HEK293 (cell line): Measurements from ENCODE around the gene TCF7L2.

Experiments
- KLF10 ChIP-seq: fragments of 450-650 bp; IDR thresholded peaks from 2 replicates; pipeline ENCODE4 v1.5.1; 2018; ENCODE audit warnings: missing biosample characterization, mild to moderate bottlenecking, missing genetic modification characterization
- OVOL3 ChIP-seq: fragments of 450-650 bp; formaldehyde crosslinking; IDR thresholded peaks from 2 replicates; pipeline ENCODE4 v1.5.1; 2016; ENCODE audit warnings: missing biosample characterization, missing genetic modification characterization
- REST ChIP-seq: fragments of 450-650 bp; formaldehyde crosslinking; IDR thresholded peaks from 2 replicates; pipeline ENCODE4 v1.5.1; 2016; ENCODE audit warnings: missing biosample characterization, missing genetic modification characterization
- SP2 ChIP-seq: fragments of 450-650 bp; formaldehyde crosslinking; IDR thresholded peaks from 2 replicates; pipeline ENCODE4 v1.5.1; 2016; ENCODE audit warnings: missing biosample characterization, missing genetic modification characterization
- SP3 ChIP-seq: fragments of 450-650 bp; formaldehyde crosslinking; IDR thresholded peaks from 2 replicates; pipeline ENCODE4 v1.5.1; 2016; ENCODE audit warnings: missing biosample characterization, missing genetic modification characterization
- TRIM28 ChIP-seq: IDR thresholded peaks from 2 replicates; pipeline ENCODE4 v1.6.1; 2011; ENCODE audit warnings: low read length, control low read depth, borderline replicate concordance
- WT1 ChIP-seq: fragments of 450-650 bp; formaldehyde crosslinking; IDR thresholded peaks from 2 replicates; pipeline ENCODE4 v1.5.1; 2016; ENCODE audit warnings: missing biosample characterization, missing genetic modification characterization
- YY1 ChIP-seq: fragments of 450-650 bp; formaldehyde crosslinking; IDR thresholded peaks from 2 replicates; pipeline ENCODE4 v1.5.1; 2018; ENCODE audit warnings: missing biosample characterization, missing genetic modification characterization
- ZBTB17 ChIP-seq: fragments of 450-650 bp; formaldehyde crosslinking; IDR thresholded peaks from 2 replicates; pipeline ENCODE4 v1.5.1; 2016; ENCODE audit warnings: missing biosample characterization, missing genetic modification characterization
- ZBTB8A ChIP-seq: fragments of 450-650 bp; formaldehyde crosslinking; IDR thresholded peaks from 2 replicates; pipeline ENCODE4 v1.5.1; 2016; ENCODE audit warnings: missing biosample characterization, missing genetic modification characterization
- ZFP3 ChIP-seq: fragments of 450-650 bp; formaldehyde crosslinking; IDR thresholded peaks from 2 replicates; pipeline ENCODE4 v1.5.1; 2016; ENCODE audit warnings: low read depth, missing biosample characterization, missing genetic modification characterization
- ZFP41 ChIP-seq: fragments of 450-650 bp; formaldehyde crosslinking; IDR thresholded peaks from 2 replicates; pipeline ENCODE4 v1.5.1; 2016; ENCODE audit warnings: missing biosample characterization, missing genetic modification characterization, borderline replicate concordance
- ZNF18 ChIP-seq: fragments of 450-650 bp; formaldehyde crosslinking; IDR thresholded peaks from 2 replicates; pipeline ENCODE4 v1.5.1; 2016; ENCODE audit warnings: missing biosample characterization, missing genetic modification characterization
- ZNF266 ChIP-seq: fragments of 450-650 bp; formaldehyde crosslinking; IDR thresholded peaks from 2 replicates; pipeline ENCODE4 v1.5.1; 2016; ENCODE audit warnings: missing biosample characterization, missing genetic modification characterization, low read depth
- ZNF274 ChIP-seq, 2 experiments: fragments of 200-500 bp in 1 of 2; fragments of 450-650 bp in 1 of 2; sonication (Bioruptor generic) in 1 of 2; formaldehyde crosslinking in 1 of 2; IDR thresholded peaks; 2 replicates each; pipeline versions ENCODE4 v1.5.1 to v1.6.1; 2014 to 2016; ENCODE audit warnings: borderline replicate concordance in 1 of 2, inconsistent platforms in 1 of 2, low read length in 1 of 2, missing biosample characterization in 1 of 2, missing genetic modification characterization in 1 of 2
- ZNF354C ChIP-seq: fragments of 450-650 bp; formaldehyde crosslinking; IDR thresholded peaks from 2 replicates; pipeline ENCODE4 v1.5.1; 2016; ENCODE audit warnings: missing biosample characterization, missing genetic modification characterization, low read depth, borderline replicate concordance
- ZNF366 ChIP-seq: fragments of 450-650 bp; formaldehyde crosslinking; conservative IDR thresholded peaks from 2 replicates; pipeline ENCODE4 v1.5.1; 2016; ENCODE audit warnings: missing biosample characterization, missing genetic modification characterization
- ZNF449 ChIP-seq: fragments of 450-650 bp; formaldehyde crosslinking; IDR thresholded peaks from 2 replicates; pipeline ENCODE4 v1.5.1; 2017; ENCODE audit warnings: missing biosample characterization, mild to moderate bottlenecking, missing genetic modification characterization, moderate library complexity
- ZNF473 ChIP-seq: fragments of 450-650 bp; formaldehyde crosslinking; IDR thresholded peaks from 2 replicates; pipeline ENCODE4 v1.5.1; 2017; ENCODE audit warnings: missing biosample characterization, missing genetic modification characterization
- ZNF518A ChIP-seq: fragments of 450-650 bp; formaldehyde crosslinking; conservative IDR thresholded peaks from 2 replicates; pipeline ENCODE4 v1.5.1; 2016; ENCODE audit warnings: low read depth, missing biosample characterization, missing genetic modification characterization
- ZNF621 ChIP-seq: fragments of 450-650 bp; formaldehyde crosslinking; IDR thresholded peaks from 2 replicates; pipeline ENCODE4 v1.5.1; 2017; ENCODE audit warnings: missing biosample characterization, missing genetic modification characterization
- ZNF692 ChIP-seq: fragments of 450-650 bp; formaldehyde crosslinking; IDR thresholded peaks from 2 replicates; pipeline ENCODE4 v1.5.1; 2016; ENCODE audit warnings: missing biosample characterization, missing genetic modification characterization
- ZNF830 ChIP-seq: fragments of 450-650 bp; IDR thresholded peaks from 2 replicates; pipeline ENCODE4 v1.5.0; 2018; ENCODE audit warnings: missing biosample characterization, missing genetic modification characterization, low read depth, mild to moderate bottlenecking, moderate library complexity
- ZSCAN4 ChIP-seq: fragments of 450-650 bp; formaldehyde crosslinking; IDR thresholded peaks from 2 replicates; pipeline ENCODE4 v1.5.1; 2017; ENCODE audit warnings: missing biosample characterization, missing genetic modification characterization

Gene TCF7L2

GRCh38 chr10:112984756-112985155, 34.7 kb downstream of the TCF7L2 start (continued):
- TF ChIP-seq ZNF621 (tag by site-specific recombination) (no peak), ZNF449 (tag by site-specific recombination) (no peak), TRIM28 (peak; percentile 50), ZBTB17 (tag by site-specific recombination) (peak; percentile 38; the same call in 1 of the 2 replicates), ZNF274 (IDR thresholded peaks at IDR 0.05; ENCODE audit: low read length) (no peak), ZNF274 (tag by site-specific recombination; IDR thresholded peaks at IDR 0.05; ENCODE audit: borderline replicate concordance) (no peak), KLF10 (tag by site-specific recombination) (peak; percentile 41; the same call in 1 of the 2 replicates), ZNF18 (tag by site-specific recombination) (0 out of 2 replicates have a peak, but pooled peaks have one; percentile 25), ZNF692 (tag by site-specific recombination) (peak; percentile 85), ZNF473 (tag by site-specific recombination) (no peak), ZNF830 (tag by site-specific recombination) (no peak), YY1 (no peak), ZNF518A (tag by site-specific recombination) (no peak), ZNF266 (tag by site-specific recombination) (no peak), WT1 (no peak), ZNF354C (tag by site-specific recombination) (no peak), ZFP3 (tag by site-specific recombination) (no peak), SP3 (tag by site-specific recombination) (no peak), ZNF366 (tag by site-specific recombination) (peak; percentile 36; the same call in 1 of the 2 replicates), ZSCAN4 (tag by site-specific recombination) (no peak), SP2 (no peak), REST (no peak), ZBTB8A (tag by site-specific recombination) (no peak), ZFP41 (tag by site-specific recombination) (no peak), OVOL3 (tag by site-specific recombination) (0 out of 2 replicates have a peak, but pooled peaks have one; percentile 48)
